Subcutaneous adipose tissue (tissue), 4 donors: Measurements from ENCODE around the gene SEPTIN12. TPM values are rescaled to one million over a fixed set of nuclear protein-coding genes. Genes with fewer than 3 reads are reported as not detected.

Experiments
- CTCF ChIP-seq: fragments of 450-650 bp; IDR thresholded peaks from one replicate; pipeline ENCODE4 v1.5.1; 2016; ENCODE audit warnings: low read depth, mild to moderate bottlenecking, control low read depth, antibody characterized with exemption, moderate library complexity
- total RNA-seq, 4 donors: library from RNA; depleted of rRNA; stranded (reverse); fragments of >200 nt; gene quantifications; one replicate each; pipeline ENCODE4 v1.1.0, GENCODE V29; 2016

Gene SEPTIN12
- total RNA-seq, 4 donors from 2014 or later: not detected

DNA sequence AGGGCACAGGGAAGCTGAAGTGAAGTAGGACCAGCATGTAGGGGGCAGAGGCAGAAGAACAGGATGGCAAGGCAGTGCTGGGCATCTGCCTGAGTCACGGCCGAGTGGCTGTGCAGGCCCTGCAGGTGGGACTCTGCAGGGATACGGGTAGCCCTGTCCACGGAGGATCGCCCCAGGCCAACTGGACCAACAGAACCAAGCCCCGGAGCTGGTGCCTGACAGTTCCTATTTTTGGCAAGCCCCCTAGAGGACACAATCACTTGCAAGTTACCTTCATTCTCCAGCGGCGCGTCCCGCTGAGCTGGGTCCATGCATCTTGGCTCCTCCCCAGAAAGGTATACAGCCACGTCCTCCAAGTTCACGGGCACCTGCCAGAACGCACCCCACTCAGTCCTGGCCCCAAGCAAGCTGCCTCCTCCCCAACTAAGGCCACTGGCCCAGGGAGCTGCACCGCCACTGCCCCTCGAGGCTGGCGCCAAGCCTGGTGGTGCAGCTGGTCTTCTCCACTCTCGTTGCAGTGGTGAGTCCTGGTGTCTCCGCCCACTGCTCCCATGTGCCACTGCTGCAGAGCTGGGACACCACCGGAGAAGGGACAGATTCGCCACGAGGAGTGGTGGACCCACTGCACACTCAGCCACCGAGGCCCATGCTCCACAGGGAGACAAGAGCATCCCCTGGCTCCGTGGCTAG lies 27.8 kb downstream of the SEPTIN12 start:
- no peak for TF ChIP-seq CTCF

DNA sequence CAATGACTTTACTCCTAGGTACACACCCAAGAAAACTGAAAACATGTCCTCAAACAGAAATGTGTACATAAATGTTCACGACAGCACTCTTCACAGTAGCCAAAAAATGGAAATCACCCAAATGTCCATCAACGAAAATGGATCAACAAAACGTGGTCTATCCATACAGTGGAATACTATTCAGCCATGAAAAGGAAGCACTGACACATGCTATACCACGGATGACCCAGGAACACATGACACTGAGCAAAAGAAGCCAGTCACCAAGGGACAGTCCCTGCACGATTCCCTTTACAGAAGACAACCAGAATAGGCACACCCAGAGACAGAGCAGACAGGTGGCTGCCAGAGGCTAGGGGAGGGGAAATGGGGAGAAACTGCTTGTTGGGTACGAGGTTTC lies 32.5 kb downstream of the SEPTIN12 start:
- TF ChIP-seq CTCF: no peak

- no peak for TF ChIP-seq CTCF
These were observed 33.3 kb downstream of the SEPTIN12 start for GRCh38 chr16:4754865-4755264.

- no peak for TF ChIP-seq CTCF
These were observed 34.9 kb downstream of the SEPTIN12 start for GRCh38 chr16:4753227-4753626.

DNA sequence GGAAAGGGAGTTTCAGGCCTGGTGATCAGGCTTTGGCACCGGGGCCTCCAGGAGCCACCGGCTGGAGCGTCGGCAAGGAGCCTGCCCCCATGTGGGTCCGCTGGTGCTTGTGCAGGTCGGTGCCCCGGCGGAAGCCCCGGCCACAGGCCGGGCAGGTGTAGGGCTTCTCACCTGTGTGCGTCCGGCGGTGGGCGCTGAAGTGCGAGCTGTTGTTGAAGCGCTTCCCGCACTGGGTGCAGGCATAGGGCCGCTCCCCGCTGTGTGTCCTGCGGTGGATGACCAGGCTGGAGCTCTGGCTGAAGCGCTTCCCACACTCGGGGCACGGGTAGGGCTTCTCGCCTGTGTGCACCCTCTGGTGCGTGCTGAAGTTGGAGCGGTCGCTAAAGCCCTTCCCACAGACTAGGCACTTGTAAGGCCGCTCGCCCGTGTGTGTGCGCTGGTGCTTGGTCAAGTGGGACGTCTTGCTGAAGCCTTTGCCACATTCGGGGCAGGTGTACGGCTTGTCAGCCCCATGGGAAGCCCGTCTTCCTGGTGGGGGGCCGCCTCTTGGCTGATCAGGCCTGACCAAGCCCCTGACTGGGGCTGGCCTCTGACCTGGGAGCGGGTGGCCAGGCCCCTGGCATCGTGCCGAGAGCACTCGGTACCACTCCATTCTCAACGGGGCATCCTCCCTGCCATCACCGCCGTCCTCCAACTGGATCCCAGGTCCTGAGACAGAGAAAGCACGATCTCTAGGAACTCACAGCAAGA lies 35.6 kb downstream of the SEPTIN12 start:
- TF ChIP-seq CTCF: no peak

- no peak for TF ChIP-seq CTCF
These were observed 37.2 kb downstream of the SEPTIN12 start for GRCh38 chr16:4750896-4751295.

DNA sequence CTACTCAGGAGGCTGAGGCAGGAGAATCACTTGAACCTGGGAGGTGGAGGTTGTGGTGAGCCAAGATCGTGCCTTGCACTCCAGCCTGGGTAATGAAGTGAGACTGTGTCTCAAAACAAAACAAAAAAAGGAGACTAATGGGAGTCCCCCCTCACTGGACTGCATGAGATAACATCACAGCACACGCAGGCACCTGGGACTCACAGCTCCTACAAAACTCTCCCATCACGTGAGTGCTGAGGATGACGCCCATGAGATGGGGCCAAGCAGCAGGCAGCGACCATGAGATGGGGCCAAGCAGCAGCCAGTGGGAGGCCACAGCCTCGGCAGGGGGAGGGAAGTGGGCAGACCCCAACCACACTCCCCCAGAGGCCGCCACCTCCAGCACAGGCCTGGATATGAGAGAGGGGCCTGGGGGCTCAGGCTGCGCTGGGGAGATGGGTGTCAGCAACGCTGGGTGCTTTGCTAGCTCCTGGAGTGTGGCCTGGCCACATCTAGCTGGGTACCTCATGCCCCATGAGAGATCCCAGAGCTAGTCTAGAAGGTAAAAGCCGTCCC lies 38.4 kb downstream of the SEPTIN12 start:
- no peak for TF ChIP-seq CTCF
